A673 (cell line): ENCODE measurements around the gene SLC26A8. TPM values are rescaled to one million over a fixed set of nuclear protein-coding genes. Genes with fewer than 3 reads are reported as not detected.

Experiments used
- BruUV-seq: library from RNA; stranded (reverse); fragments of 400-500 nt; replicated peaks from 2 replicates; lab custom pipeline; 2021; lab: Mats Ljungman, UMichigan
- CTCF ChIA-PET: fragments of 300-600 bp; sonication (Branson Sonifier 250); formaldehyde crosslinking; loops from one replicate; lab custom pipeline; 2022; ENCODE audit warnings: antibody characterized with exemption; lab: Charles Lee
- POLR2A ChIA-PET: fragments of 300-600 bp; sonication (Branson Sonifier 250); formaldehyde crosslinking; loops from one replicate; lab custom pipeline; 2022; ENCODE audit warnings: antibody characterized with exemption; ENCODE audit not compliant: low non-redundant PET; lab: Charles Lee
- DNase-seq: peaks from one replicate; pipeline ENCODE4 v3.0.0-alpha.2; 2015; ENCODE audit warnings: low spot score
- H3K27ac ChIP-seq: fragments of 200-600 bp; sonication (generic); 2 replicates; pipeline ENCODE4 v1.5.1; 2016; ENCODE audit warnings: mixed run types, low read depth, mild to moderate bottlenecking, mixed read lengths, antibody characterized with exemption, low read length; ENCODE audit not compliant: poor library complexity, severe bottlenecking
- H3K27me3 ChIP-seq: fragments of 200-600 bp; sonication (generic); replicated peaks from 2 replicates; pipeline ENCODE4 v1.6.1; 2017; ENCODE audit warnings: mixed run types, low read depth, mild to moderate bottlenecking, mixed read lengths, antibody characterized with exemption, low read length; ENCODE audit not compliant: insufficient read depth, poor library complexity
- H3K36me3 ChIP-seq: fragments of 200-600 bp; sonication (generic); 2 replicates; pipeline ENCODE4 v1.6.1; 2016; ENCODE audit warnings: mixed run types, mild to moderate bottlenecking, mixed read lengths, antibody characterized with exemption, low read length; ENCODE audit not compliant: insufficient read depth, poor library complexity, severe bottlenecking
- H3K4me1 ChIP-seq: fragments of 200-600 bp; sonication (generic); 2 replicates; pipeline ENCODE4 v1.6.1; 2017; ENCODE audit warnings: mixed run types, mild to moderate bottlenecking, mixed read lengths, antibody characterized with exemption, low read length; ENCODE audit not compliant: insufficient read depth, poor library complexity, severe bottlenecking
- H3K4me3 ChIP-seq: fragments of 200-600 bp; sonication (generic); 2 replicates; pipeline ENCODE4 v1.5.1; 2016; ENCODE audit warnings: low read depth, mixed run types, mild to moderate bottlenecking, mixed read lengths, low read length; ENCODE audit not compliant: poor library complexity, severe bottlenecking
- H3K9me3 ChIP-seq: fragments of 200-600 bp; sonication (generic); 2 replicates; pipeline ENCODE4 v1.6.1; 2016; ENCODE audit warnings: mixed run types, low read depth, mild to moderate bottlenecking, mixed read lengths, antibody characterized with exemption, low read length; ENCODE audit not compliant: poor library complexity, severe bottlenecking
- EZH2 ChIP-seq: fragments of 200-600 bp; sonication (generic); IDR thresholded peaks from 2 replicates; pipeline ENCODE4 v1.6.1; 2017; ENCODE audit warnings: borderline replicate concordance, low read depth, mild to moderate bottlenecking, mixed read lengths, antibody characterized with exemption, low read length; ENCODE audit not compliant: poor library complexity, severe bottlenecking
- intact Hi-C: fragments of 100-400 bp; cut with micrococcal nuclease; formaldehyde crosslinking; loops from one replicate; pipeline ENCODE4 v1.10.0; 2022; ENCODE audit not compliant: unreplicated experiment
- total RNA-seq: library from RNA; stranded (reverse); gene quantifications from 2 replicates; pipeline ENCODE4 v1.2.3, GENCODE V29; 2021
- TF ChIP-seq, protein P1 (sequence below): fragments of 300-800, 200-600 bp; sonication (generic); conservative IDR thresholded peaks from 2 replicates; pipeline ENCODE4 v1.5.1; 2017; ENCODE audit warnings: low read depth, mild to moderate bottlenecking, antibody characterized with exemption, low read length, moderate library complexity, mixed read lengths

SLC26A8 gene
- total RNA-seq, 1 experiment from 2014 or later: not detected

DNA sequence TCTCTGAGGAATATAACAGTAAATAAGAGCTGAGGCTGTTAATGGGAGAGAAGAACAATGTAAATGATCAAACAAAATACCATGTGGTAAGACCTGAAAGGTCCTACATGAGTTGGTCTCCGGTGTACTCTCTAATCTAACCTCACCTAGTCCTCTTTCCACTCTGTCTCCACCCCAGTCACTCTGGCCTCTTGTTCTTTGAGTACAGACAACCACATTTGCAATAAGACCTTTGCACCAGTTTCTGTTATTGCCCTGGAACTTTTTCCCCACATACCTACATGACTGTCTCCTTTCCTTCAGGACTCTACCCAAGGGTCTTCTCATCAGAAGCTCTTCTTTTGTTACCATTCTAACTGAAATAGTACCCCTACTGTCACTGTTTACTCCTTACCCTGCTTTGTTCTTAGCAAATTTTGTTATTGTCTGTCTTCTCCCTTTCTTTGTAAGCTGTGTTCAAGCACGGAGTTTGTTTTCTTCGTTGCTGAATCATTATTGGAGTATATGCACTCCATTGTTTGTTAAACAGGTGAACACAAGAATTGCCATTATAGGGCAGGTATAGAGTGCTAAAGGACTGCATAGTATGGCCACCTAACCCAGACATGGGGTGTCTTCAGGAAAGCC lies 40.4 kb upstream of the SLC26A8 start:
- CTCF ChIA-PET: no interaction called here
- no TSS peak for BruUV-seq
- Histone ChIP-seq H3K36me3 (peaks cover 12% of the 10 kb centered on the region), H3K27ac (no peak overlapping the region), H3K4me1 (peaks cover 5% of the 10 kb centered on the region), H3K4me3 (no peak overlapping the region), H3K27me3 (no peaks in the 10 kb centered on the region), H3K9me3 (no peaks in the 10 kb centered on the region)
- TF ChIP-seq EZH2: no peak
- TF ChIP-seq, protein P1, sequence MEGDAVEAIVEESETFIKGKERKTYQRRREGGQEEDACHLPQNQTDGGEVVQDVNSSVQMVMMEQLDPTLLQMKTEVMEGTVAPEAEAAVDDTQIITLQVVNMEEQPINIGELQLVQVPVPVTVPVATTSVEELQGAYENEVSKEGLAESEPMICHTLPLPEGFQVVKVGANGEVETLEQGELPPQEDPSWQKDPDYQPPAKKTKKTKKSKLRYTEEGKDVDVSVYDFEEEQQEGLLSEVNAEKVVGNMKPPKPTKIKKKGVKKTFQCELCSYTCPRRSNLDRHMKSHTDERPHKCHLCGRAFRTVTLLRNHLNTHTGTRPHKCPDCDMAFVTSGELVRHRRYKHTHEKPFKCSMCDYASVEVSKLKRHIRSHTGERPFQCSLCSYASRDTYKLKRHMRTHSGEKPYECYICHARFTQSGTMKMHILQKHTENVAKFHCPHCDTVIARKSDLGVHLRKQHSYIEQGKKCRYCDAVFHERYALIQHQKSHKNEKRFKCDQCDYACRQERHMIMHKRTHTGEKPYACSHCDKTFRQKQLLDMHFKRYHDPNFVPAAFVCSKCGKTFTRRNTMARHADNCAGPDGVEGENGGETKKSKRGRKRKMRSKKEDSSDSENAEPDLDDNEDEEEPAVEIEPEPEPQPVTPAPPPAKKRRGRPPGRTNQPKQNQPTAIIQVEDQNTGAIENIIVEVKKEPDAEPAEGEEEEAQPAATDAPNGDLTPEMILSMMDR: no peak
- DNase-seq: no peak
- POLR2A ChIA-PET: no interaction called here
- intact Hi-C loops: no loop called here

DNA sequence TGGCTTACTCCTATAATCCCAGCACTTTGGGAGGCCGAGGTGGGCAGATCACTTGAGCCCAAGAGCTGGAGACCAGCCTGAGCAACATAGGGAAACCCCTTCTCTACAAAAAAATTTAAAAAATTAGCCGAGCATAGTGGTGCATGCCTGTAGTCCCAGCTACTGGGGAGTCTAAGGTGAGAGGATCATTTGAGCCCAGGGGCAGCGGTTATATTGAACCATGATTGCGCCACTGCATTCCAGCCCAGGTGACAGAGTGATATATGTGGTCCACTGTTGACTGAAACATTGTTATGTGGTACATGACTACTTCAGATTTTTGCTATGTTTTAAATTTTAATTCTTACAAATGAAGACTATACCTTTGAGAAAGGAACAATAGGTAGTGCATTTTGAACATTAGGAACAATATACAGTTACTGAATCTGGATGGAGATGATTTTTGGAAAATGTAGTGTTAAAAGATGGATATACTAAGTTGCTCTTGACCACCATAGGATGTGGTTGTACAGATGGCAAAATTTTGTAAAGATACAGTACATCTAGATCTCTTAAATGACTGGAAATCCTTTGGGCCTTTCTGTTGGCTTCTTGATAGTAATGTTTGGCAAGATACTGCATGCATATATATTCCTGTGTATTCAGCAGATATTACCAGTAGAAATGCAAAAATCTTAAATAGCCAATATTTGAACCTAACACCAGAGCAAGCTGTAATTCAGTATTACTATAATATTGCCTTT lies 39.0 kb upstream of the SLC26A8 start:
- H3K27me3 ChIP-seq: no peaks in the 10 kb centered on the region
- H3K4me1 ChIP-seq: peaks cover 2% of the 10 kb centered on the region
- intact Hi-C loops: no loop called here
- TF ChIP-seq EZH2: no peak
- TF ChIP-seq, protein P1: no peak
- BruUV-seq: no TSS peak
- H3K4me3 ChIP-seq: no peak overlapping the region
- POLR2A ChIA-PET: no interaction called here
- H3K27ac ChIP-seq: no peak overlapping the region
- no peak for DNase-seq
- H3K36me3 ChIP-seq: peaks cover 12% of the 10 kb centered on the region
- H3K9me3 ChIP-seq: no peaks in the 10 kb centered on the region
- CTCF ChIA-PET: no interaction called here

DNA sequence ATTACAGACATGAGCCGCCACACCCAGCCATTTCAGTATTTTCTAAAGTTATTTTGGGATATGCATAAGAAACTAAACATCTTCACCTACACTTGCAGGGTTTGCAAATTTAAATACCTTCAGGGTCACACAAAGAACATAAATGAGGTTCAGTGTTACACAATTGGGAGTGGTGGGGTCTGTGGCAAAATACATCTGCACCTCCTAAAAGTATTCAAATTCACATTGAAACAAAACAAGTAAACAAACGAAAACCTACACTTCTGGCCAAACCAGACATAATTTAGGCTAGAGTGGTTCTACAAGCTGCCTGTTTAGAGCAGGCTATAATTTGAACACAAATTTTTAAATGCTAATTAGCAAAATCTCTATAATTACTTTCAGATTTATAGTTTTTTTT lies 37.8 kb upstream of the SLC26A8 start:
- ChIA-PET POLR2A (no interaction called here), CTCF (no interaction called here)
- no peaks in the 10 kb centered on the region for H3K27me3 ChIP-seq
- H3K9me3 ChIP-seq: no peaks in the 10 kb centered on the region
- no peak overlapping the region for H3K4me3 ChIP-seq
- peaks cover 12% of the 10 kb centered on the region for H3K36me3 ChIP-seq
- H3K4me1 ChIP-seq: no peaks in the 10 kb centered on the region
- no peak for TF ChIP-seq EZH2
- TF ChIP-seq, protein P1: no peak
- DNase-seq: no peak
- no peak overlapping the region for H3K27ac ChIP-seq
- BruUV-seq: no TSS peak
- intact Hi-C loops: no loop called here
